Activated CD4-positive, alpha-beta T cell treated with anti-CD3 and anti-CD28 coated beads, Interleukin-2, amount 50 U/mL, for 24 hours (primary cell): Measurements from ENCODE around the gene MPZL1.

Experiments
- DNase-seq, 2 donors: peaks; one replicate each; pipeline ENCODE4 v3.0.0-alpha.2; 2020; ENCODE audit warnings: low read depth in 1 of 2, low spot score in 1 of 2

Gene MPZL1

DNA sequence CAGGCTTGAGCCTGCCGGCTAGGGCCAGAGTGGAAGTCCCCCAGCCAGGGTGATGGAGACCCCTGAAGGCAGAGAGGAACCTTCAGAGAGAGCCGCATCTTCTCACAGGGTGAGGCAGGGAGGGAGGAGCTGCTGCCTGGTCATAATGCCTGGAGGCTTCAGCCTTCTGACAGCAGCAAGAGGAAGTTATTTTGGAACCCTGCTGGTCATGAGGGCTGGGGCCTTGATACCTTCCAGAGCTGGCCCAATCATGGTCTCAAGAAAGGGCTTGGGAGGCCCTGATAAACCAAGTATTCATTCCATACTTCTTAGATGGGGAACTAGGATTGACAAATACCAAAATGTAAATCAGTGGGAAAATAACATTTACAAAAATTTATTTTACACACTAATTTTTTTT lies 26.6 kb upstream of the MPZL1 start:
- no peak for DNase-seq

GRCh38 chr1:167695756-167696561 lies 25.8 kb upstream of the MPZL1 start:
- no peak for DNase-seq

GRCh38 chr1:167697667-167698141 lies 24.1 kb upstream of the MPZL1 start:
- no peak for DNase-seq

- DNase-seq = no peak
Measured at GRCh38 chr1:167698313-167698712, 23.5 kb upstream of the MPZL1 start.

GRCh38 chr1:167701510-167701909 lies 20.3 kb upstream of the MPZL1 start:
- DNase-seq = no peak

DNA sequence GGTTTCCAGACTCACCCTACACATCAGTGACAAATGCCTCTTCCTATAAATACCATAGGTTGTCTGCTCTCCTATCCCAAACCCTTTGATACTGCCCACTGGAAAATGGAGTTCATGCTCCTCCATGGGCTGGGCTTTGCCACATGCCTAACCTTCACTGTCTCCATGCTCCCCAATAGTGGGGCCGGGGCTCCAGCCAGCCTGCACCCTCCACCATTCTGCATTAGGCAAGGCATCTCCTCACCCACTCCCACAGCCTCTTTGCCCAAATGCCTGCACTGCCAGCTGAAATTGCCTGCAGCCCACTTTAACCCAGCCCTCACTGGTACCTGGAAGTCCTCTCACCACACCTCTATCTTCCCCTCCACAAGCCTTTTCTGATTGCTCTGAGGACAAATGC lies 18.2 kb upstream of the MPZL1 start:
- DNase-seq = no peak

DNA sequence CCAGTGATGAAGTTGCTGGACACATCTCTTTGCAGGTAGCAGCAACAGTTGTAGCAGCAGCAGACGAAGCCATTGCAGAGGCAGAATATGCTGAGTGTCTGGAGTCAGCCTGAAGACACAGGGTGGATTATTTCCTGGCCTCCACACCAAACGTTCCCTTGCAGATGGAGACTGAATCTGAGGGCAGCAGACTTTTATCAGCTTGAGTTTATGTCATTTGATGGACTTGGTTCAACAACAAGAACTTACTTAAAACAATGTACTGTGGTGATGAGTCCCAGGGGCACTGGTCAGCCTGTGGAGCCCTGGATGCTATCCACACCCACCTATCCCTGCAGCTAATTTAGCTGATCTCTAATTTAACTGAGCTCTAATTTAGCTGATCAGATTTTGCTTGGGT lies 17.1 kb upstream of the MPZL1 start:
- DNase-seq = no peak

- no peak for DNase-seq
Measured at GRCh38 chr1:167705250-167705649, 16.5 kb upstream of the MPZL1 start.

GRCh38 chr1:167706363-167706762 lies 15.4 kb upstream of the MPZL1 start:
- no peak for DNase-seq

GRCh38 chr1:167706931-167707877 lies 14.6 kb upstream of the MPZL1 start:
- DNase-seq = no peak

- no peak for DNase-seq
Measured at GRCh38 chr1:167707942-167708341, 13.8 kb upstream of the MPZL1 start.

DNA sequence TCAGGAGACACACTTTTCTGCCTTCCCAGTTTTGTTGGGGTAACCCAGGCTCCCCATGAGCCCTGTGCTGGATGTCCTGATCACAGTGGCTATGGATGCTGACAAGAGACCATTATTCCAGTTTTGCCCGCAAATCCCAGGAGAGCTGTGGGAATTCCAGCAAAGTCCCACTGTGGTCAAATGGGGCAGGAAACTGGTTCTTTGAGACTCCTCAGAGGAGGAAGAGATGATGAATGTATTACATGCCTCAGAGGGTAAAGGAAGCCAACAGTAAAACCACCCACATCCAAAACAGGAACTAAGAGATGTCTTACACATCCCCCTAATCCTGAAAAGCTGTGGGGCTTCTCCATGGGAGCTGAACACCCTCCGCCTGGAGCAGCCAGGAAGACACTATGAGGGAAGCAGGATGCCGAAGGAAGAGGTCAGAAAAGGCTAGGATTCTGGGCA lies 12.8 kb upstream of the MPZL1 start:
- no peak for DNase-seq

DNA sequence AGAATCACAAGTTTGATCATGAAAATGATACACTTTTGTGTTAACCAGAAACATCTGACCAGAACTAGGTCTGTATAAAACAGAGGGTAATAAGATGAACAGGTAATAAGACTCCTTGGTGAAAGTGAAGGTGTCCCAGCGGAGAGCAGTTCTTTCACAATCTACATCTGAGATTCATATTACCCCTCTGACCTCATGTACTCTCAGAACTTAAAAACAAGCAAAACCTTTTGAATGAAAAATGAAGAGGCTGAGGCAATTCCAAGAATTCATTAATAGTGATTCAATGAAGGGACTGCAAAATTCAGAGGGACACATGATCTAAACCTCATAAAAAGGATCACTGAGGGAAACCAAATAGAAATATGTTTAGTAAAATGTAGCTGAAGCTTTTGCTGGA lies 10.9 kb upstream of the MPZL1 start:
- no peak for DNase-seq

- no peak for DNase-seq
Measured at GRCh38 chr1:167711797-167712196, 10.0 kb upstream of the MPZL1 start.

GRCh38 chr1:167713330-167714081 lies 8.3 kb upstream of the MPZL1 start:
- DNase-seq = peak in 1 of 2 donors; percentile 11

- peak in 1 of 2 donors; percentile 76 for DNase-seq
Measured at GRCh38 chr1:167714098-167714438, 7.7 kb upstream of the MPZL1 start.

DNA sequence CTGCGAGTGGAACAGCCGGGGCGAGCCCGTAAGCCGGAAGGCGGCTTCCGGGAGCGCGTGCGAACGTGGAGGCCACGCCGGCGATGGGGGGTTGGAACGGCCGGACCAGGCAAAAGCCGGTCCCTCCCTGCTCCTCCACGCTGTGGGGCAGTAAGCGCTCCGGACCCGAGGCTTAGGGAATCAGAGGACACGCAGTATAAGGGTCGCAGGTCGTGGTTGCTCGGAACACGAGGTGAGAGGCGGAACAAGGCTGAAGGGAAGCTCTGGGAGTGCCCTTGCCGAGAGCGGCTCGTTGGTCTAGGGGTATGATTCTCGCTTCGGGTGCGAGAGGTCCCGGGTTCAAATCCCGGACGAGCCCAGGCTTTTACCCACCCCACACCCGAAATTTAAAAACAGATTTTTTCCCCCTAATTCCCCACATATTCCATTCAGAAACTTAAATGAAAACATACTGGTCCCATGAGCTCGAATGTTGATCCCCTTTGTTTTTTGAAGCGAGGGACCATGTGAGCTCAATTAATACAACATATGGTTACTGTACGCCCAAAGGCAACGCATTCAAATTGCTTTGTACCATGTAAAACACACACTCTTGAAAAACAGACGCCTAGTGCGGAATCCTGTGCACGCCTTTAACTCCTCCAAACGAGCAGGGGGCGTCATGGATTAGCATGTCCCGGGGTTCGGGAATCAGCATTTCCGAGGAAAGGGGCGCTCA lies 7.2 kb upstream of the MPZL1 start:
- peak; percentile 92 to 99 for DNase-seq

- peak; percentile 87 to 91 for DNase-seq
Measured at GRCh38 chr1:167715157-167715999, 6.4 kb upstream of the MPZL1 start.

- no peak for DNase-seq
Measured at GRCh38 chr1:167716000-167716271, 5.8 kb upstream of the MPZL1 start.

DNA sequence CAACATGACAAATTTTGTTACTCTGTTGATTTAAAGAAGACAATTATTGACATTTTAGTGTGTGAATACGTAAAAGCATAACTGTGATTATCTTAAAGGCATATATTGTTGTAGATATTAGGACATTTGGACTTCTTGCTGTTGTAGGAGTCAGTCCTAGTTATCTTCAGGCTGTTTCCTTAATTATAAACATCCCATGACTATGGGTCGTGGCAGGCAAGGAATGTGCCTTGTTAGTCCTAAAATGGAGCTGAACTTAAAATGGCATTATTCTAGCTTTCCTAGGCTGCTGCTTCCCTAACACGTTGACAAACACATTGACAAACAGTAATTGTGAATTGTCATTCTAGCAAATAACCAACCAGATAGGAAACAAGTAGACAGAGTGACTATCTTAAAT lies 4.4 kb upstream of the MPZL1 start:
- DNase-seq = no peak
